SH-SY5Y (cell line): ENCODE results near the gene KIAA1217.

Source experiments
- GATA2 ChIP-seq: IDR thresholded peaks from 2 replicates; pipeline ENCODE4 v1.6.1; 2011; ENCODE audit warnings: mild to moderate bottlenecking, low read depth, low read length
- GATA3 ChIP-seq: IDR thresholded peaks from 2 replicates; pipeline ENCODE4 v1.6.1; 2011; ENCODE audit warnings: low read depth, mild to moderate bottlenecking, low read length, moderate library complexity

KIAA1217 gene, protein sequence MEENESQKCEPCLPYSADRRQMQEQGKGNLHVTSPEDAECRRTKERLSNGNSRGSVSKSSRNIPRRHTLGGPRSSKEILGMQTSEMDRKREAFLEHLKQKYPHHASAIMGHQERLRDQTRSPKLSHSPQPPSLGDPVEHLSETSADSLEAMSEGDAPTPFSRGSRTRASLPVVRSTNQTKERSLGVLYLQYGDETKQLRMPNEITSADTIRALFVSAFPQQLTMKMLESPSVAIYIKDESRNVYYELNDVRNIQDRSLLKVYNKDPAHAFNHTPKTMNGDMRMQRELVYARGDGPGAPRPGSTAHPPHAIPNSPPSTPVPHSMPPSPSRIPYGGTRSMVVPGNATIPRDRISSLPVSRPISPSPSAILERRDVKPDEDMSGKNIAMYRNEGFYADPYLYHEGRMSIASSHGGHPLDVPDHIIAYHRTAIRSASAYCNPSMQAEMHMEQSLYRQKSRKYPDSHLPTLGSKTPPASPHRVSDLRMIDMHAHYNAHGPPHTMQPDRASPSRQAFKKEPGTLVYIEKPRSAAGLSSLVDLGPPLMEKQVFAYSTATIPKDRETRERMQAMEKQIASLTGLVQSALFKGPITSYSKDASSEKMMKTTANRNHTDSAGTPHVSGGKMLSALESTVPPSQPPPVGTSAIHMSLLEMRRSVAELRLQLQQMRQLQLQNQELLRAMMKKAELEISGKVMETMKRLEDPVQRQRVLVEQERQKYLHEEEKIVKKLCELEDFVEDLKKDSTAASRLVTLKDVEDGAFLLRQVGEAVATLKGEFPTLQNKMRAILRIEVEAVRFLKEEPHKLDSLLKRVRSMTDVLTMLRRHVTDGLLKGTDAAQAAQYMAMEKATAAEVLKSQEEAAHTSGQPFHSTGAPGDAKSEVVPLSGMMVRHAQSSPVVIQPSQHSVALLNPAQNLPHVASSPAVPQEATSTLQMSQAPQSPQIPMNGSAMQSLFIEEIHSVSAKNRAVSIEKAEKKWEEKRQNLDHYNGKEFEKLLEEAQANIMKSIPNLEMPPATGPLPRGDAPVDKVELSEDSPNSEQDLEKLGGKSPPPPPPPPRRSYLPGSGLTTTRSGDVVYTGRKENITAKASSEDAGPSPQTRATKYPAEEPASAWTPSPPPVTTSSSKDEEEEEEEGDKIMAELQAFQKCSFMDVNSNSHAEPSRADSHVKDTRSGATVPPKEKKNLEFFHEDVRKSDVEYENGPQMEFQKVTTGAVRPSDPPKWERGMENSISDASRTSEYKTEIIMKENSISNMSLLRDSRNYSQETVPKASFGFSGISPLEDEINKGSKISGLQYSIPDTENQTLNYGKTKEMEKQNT (N-terminal part only)

DNA sequence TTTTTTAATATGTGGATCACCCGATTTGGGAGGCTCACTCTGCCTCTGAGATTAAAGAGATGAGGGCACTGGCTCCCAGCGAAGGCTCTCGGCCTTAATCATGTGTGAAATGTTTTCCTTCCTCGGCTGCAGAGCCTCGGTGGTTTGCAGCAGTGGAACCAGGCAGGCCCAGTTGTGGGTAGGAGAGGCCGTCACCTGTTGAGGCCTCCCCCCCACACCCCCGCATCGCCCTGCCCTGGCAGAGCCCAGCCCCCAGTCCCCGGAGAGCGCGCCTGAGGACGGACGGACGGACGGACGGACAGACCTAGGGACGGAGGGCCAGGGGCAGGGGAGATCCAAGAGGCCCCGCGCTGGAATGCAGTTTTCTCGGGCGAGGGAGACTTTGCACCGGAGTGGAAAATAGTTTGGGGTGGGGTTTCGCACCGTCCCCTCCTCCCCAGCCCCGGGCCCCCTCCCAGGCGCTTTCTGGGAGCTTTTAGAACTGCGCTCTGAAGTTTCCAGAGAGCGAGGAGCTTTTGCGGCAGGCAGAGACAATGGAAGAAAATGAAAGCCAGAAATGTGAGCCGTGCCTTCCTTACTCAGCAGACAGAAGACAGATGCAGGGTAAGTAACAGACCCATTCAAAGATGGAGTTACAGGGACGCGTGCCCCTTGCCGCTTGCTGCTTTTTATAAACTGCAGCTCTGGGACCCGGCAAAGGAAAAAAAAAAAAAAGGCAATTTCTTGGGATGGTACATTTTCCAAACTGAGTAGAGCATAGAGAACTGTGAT is at the start of gene KIAA1217:
Gene KIAA1217, plus strand, starts transcription at position 478 of the 771 bp plus-strand sequence. Its CDS starts 56 bp downstream, at position 534.
- no peak for TF ChIP-seq GATA2
- no peak for TF ChIP-seq GATA3

DNA sequence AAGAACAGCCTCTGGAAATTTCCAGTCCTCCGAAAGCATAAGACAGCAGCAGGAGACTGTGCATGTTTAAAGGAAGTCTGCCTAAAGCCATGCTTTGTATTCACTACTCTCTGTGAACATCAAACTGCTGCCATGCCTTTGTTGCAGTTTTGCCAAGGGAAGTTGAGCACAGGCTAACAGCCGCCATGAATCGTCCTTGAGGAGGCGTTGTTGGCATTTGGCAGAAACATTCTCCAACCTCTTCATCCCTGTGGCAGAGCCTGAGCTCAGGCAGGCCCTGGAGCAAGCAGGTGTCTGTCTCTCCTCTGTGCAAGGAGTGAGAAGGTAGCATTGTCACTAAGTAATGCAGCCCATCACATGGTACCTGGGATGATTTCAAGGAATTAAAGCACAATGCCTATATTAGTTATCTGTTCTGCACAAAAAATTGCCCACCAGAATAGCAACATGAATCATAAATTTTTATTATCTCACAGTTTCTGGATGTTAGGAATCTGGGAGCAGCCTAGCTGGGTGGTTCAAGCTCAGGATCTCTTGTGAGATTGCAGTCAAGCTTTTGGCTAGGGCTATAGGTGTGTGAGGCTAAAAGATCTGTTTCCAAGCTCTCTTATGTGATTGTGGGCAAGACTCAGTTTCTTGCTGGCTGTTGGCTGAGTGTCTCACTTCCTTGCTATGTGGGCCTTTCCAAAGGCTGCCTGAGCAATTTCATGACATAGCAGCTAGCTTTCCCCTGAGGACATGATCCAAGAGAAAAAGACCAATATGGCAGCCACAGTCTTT is 46.5 kb upstream of the KIAA1217 start:
- TF ChIP-seq GATA2 (no peak), GATA3 (no peak)

DNA sequence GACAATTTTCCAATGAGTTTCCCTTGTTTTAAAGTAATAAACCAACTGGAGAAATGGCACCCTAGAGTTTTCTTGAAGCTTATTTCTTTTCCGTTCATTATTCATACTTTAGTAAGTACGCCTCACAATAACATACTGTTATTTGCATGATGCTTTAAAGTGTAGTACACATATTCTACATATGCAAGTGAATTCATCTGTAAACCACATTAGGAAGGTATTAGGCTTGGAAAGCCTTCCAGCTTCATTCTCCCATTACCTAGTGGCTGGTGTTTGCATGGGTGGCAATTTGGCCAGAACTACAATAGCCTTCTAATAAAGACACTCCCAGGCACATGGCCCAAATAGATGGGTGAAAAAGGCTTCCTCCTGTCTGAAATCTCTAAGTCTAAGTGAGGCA is 45.5 kb upstream of the KIAA1217 start:
- TF ChIP-seq GATA2 (no peak), GATA3 (no peak)

DNA sequence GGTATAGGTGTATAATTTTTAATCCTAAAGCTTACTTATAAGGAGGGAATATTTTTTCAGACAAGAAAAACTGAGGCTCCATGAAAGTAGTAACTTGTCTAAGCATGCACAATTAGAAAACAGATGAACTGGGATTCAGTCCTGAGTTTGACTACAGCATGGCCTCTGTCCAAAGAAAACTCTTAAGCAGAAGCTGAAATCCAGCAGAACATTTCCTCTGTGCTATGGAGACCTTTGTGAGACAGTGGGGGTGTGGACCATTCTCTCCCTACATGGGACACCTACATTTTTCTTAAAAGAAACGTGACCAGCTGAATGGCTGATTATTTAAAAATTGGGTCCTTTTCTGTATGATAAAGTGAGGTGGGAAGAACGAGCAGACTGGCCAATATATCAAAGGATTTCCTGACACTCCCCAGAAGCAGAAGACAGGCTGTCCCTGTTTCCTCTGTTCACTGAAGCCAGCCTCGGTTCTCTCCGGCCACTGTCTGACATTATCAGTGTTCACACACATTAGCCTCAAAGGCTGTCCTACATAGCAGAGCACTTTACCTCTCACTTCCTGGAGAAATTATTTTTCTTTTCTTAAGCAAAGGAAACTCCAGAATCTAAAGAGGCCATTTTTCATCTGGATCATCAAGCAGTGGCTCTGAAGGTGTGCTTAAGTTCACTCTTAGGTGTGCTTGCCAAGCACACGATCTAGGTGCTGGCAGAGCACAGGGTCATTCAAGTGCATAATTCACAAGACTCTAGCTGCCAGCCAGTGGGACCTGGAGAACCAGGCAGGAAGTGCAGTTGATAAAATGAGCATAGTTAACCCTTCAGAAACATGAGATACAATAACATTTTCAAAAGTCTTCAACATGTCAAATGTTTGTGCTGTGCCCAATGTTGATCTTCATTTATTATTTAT is 40.4 kb upstream of the KIAA1217 start:
- no peak for TF ChIP-seq GATA3
- no peak for TF ChIP-seq GATA2

DNA sequence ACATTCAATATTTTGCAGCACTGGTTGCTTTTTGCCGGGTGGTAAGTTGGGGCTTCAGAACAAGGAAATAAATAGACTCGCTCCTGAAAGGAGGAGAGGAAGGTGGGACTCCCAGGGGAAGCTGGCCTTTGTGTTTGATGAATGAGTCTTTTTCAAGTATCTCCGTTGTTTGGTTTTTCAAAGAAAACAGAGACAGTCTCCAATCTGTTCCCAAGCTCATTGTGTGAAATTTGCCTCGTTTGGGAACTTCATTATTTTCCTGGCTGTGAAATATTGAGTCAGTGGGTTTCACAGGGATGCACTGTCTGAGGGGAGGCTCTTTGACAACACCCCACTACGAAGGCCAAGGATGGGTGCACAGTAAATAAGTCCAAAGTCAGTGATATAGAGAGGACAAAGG is 38.7 kb upstream of the KIAA1217 start:
- no peak for TF ChIP-seq GATA3
- no peak for TF ChIP-seq GATA2

DNA sequence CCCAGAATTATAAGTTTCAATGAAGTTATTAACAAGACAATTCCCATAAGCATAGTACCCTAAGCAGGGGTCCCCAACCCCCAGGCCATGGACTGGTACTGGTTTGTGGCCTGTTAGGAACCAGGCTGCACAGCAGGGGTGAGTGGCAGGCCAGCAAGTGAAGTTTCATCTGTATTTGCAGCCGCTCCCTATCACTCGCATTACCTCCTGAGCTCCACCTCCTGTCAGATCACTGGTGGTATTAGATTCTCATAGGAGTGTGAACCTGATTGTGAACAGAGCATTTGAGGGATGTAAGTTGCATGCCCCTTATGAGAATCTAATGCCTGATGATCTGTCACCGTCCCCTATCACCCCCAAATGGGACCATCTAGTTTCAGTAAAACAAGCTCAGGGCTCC is 36.0 kb upstream of the KIAA1217 start:
- TF ChIP-seq GATA2 (no peak), GATA3 (no peak)

DNA sequence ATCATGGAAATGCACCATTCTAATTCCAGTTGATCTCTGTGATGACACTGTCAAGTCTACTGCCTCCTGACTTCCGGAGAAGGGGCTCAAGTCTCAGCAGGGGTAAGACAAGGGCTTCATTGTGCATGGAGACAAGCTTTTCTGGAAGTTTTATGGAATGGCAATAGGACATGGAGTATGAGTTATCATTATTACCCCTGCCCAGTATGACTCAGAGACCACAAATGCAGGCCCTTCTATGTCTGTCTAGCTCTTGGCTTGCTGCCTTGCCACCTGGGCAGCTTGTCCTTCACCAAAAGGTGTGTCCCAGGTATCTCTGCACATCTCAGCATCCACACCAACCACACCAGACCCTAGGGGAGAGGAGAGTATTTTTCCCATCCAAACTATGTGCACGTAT is 34.9 kb upstream of the KIAA1217 start:
- TF ChIP-seq GATA2 (no peak), GATA3 (no peak)

DNA sequence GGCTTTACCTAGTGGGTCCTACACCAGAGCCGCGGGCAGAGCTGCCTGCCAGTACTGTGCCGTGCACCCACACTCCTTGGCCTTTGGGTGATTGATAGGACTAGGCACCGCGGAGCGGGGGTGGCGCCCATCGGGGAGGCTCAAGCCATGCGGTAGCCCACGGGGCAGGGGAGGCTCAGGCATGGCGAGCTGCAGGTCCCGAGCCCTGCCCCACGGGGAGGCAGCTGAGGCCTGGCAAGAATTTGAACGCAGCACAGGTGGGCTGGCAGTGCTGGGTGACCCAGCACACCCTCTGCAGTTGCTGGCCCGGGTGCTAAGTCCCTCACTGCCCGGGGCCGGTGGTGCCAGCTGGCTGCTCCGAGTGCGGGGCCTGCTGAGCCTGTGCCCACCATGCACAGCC is 32.3 kb upstream of the KIAA1217 start:
- TF ChIP-seq GATA3 (no peak), GATA2 (no peak)

DNA sequence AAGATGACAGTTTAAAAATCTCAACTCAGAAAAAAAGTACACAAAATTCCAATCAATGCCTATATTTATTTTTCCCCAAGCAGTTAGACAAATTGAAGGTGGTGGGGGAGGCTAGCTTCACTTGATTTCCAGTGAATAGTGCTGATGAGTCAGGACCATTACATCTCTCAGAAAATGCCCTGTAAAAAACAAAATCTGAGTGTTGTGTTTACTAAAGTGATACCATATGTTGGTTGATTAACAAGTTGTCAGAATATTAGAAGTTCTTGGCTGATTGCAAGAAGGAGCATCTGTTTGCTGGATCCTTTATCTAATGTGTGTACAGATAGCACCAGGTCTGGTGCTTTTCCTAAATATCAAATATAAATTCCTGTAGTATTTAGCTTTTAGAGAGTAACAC is 31.3 kb upstream of the KIAA1217 start:
- TF ChIP-seq GATA2 (no peak), GATA3 (no peak)

DNA sequence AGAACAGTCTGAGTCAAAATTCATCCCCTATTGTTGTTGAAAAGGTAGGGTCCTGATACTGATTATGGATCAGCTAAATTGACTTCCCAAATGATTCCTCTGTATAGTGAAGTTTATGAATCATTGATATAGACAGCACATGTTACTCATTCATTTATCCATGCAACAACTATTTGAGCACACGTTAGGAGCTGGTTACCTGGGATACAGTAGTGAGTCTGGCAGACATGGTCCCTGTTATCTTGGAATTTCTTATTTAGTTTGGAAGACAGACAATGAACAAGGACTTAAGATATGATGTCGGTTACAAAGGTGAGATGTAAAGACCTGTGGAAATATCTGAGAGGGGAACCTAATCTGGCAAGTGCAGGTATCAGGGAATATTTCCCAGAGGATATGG is 28.0 kb upstream of the KIAA1217 start:
- no peak for TF ChIP-seq GATA2
- no peak for TF ChIP-seq GATA3

DNA sequence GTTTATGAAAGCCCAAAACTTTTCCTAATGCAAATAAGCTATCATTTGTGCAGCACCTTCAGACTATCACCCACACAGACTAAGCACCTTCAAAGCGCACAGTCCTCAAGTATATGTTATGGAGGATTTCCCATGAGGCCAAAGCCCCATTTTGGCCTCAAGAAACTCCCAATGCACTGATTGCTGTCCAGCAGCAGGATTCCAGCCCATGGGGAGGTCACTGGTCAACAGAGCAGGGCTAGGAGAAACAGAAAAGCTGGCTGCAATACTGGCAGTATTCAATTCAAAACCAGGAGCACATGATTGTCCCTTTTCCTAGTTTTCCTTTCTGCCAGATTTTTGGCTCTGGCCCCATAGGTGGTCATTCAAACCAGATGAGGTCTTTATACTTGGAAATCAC is 24.5 kb upstream of the KIAA1217 start:
- no peak for TF ChIP-seq GATA3
- TF ChIP-seq GATA2 = no peak

DNA sequence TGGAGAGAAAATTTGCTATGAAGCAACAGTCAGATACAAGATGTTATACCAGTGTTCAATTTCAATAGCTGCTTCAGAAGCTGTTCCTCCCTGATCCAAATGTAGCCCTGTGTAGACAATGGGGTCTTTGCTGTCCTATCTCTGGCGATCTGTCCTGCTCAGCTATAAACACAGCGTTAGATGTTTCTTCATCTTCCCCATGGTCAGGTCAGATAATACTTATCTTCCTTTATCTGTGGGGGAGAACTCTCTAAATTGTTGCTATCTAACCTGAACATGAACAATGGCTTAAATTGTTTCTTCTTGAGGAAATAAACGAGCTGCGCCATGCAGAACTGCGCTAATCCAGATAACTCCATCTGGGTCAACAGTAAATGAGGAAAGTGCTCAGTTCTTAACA is 15.6 kb upstream of the KIAA1217 start:
- TF ChIP-seq GATA2 (no peak), GATA3 (no peak)
